Bone marrow (tissue), 2 donors: ENCODE measurements around the gene ZC3H12C.
"Not testable (repeated sequence)": the region's sequence is repeated elsewhere in the genome, so short reads cannot be mapped to it uniquely, and the experiment has no call there.

Source experiments
- DNase-seq, 2 donors: peaks; one replicate each; lab custom pipeline; 2025; lab: John Stamatoyannopoulos, UW

The ZC3H12C gene

GRCh38 chr11:110185121-110185591, 92.0 kb downstream of the ZC3H12C start:
- DNase-seq, result no peak

GRCh38 chr11:110185599-110185998, 92.4 kb downstream of the ZC3H12C start:
- DNase-seq, result no peak

- DNase-seq, result no peak
Measured at GRCh38 chr11:110186456-110186855, 93.3 kb downstream of the ZC3H12C start.

- no peak for DNase-seq
Measured at GRCh38 chr11:110186867-110187266, 93.7 kb downstream of the ZC3H12C start.

- DNase-seq, result no peak
Measured at GRCh38 chr11:110187731-110188130, 94.5 kb downstream of the ZC3H12C start.

- DNase-seq, result no peak
Measured at GRCh38 chr11:110190885-110191284, 97.7 kb downstream of the ZC3H12C start.

- DNase-seq, result not testable (repeated sequence)
Measured at GRCh38 chr11:110192604-110193282, 99.6 kb downstream of the ZC3H12C start.

- not testable (repeated sequence) for DNase-seq
Measured at GRCh38 chr11:110194211-110194766, 101.1 kb downstream of the ZC3H12C start.

GRCh38 chr11:110196241-110196754, 103.1 kb downstream of the ZC3H12C start:
- no peak for DNase-seq

GRCh38 chr11:110196884-110197420, 103.8 kb downstream of the ZC3H12C start:
- no peak for DNase-seq

- no peak for DNase-seq
Measured at GRCh38 chr11:110198031-110198729, 105.0 kb downstream of the ZC3H12C start.

GRCh38 chr11:110199184-110199981, 106.2 kb downstream of the ZC3H12C start:
- no peak for DNase-seq

GRCh38 chr11:110200241-110200640, 107.0 kb downstream of the ZC3H12C start:
- no peak for DNase-seq

GRCh38 chr11:110200836-110201235, 107.6 kb downstream of the ZC3H12C start:
- DNase-seq, result no peak

- no peak for DNase-seq
Measured at GRCh38 chr11:110207123-110207522, 113.9 kb downstream of the ZC3H12C start.

GRCh38 chr11:110208678-110209312, 115.6 kb downstream of the ZC3H12C start:
- DNase-seq, result not testable (repeated sequence)

GRCh38 chr11:110209313-110209694, 116.1 kb downstream of the ZC3H12C start:
- not testable (repeated sequence) for DNase-seq

GRCh38 chr11:110217223-110217877, 124.2 kb downstream of the ZC3H12C start:
- no peak for DNase-seq

GRCh38 chr11:110217936-110218335, 124.7 kb downstream of the ZC3H12C start:
- no peak for DNase-seq

GRCh38 chr11:110219006-110219785, 126.0 kb downstream of the ZC3H12C start:
- no peak for DNase-seq
